Sigmoid colon (tissue), 4 donors: ENCODE measurements around the gene UST.

Experiments used
- EP300 ChIP-seq, 4 donors: sonication (generic); formaldehyde crosslinking; IDR thresholded peaks; one replicate each; pipeline ENCODE4 v1.6.1; 2017; ENCODE audit warnings: antibody characterized with exemption in 4 of 4
- POLR2A ChIP-seq, 2 donors: fragments of 450-650 bp; IDR thresholded peaks; one replicate each; pipeline ENCODE4 v1.6.1; 2016; ENCODE audit warnings: antibody characterized with exemption in 2 of 2, mild to moderate bottlenecking in 2 of 2, moderate library complexity in 2 of 2
- POLR2AphosphoS5 ChIP-seq, 4 donors: sonication (generic); formaldehyde crosslinking; IDR thresholded peaks; one replicate each; pipeline ENCODE4 v1.6.1; 2017; ENCODE audit warnings: antibody characterized with exemption in 4 of 4
- TF ChIP-seq, protein P1 (sequence below), 4 experiments: fragments of 450-650 bp in 3 of 4; fragments of 200-600 bp in 1 of 4; IDR thresholded peaks; one replicate each; pipeline ENCODE4 v1.5.1; 2016 to 2019; ENCODE audit warnings: antibody characterized with exemption in 4 of 4, mild to moderate bottlenecking in 3 of 4, moderate library complexity in 2 of 4

DNA sequence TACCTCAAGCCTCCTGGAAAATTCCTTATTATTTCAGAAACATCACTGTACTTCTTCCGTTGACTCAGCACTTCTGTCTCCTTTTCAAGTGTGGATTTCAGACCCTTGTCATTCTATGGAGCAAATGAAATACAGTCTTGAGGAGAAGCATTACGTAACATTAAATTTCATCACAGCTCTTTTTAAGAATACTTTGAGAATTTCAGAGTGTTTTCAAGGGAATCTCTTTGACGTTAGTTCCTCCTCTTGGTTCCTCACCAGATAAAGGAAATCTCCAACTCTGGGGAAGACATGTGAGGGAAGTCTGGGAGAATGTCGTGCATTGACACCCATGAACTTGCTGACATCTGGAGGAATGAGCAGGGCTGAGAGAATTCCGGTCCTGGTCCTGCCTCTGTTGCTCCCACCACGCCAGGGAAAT is 32.3 kb downstream of the UST start:
- TF ChIP-seq, protein P1, sequence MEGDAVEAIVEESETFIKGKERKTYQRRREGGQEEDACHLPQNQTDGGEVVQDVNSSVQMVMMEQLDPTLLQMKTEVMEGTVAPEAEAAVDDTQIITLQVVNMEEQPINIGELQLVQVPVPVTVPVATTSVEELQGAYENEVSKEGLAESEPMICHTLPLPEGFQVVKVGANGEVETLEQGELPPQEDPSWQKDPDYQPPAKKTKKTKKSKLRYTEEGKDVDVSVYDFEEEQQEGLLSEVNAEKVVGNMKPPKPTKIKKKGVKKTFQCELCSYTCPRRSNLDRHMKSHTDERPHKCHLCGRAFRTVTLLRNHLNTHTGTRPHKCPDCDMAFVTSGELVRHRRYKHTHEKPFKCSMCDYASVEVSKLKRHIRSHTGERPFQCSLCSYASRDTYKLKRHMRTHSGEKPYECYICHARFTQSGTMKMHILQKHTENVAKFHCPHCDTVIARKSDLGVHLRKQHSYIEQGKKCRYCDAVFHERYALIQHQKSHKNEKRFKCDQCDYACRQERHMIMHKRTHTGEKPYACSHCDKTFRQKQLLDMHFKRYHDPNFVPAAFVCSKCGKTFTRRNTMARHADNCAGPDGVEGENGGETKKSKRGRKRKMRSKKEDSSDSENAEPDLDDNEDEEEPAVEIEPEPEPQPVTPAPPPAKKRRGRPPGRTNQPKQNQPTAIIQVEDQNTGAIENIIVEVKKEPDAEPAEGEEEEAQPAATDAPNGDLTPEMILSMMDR (IDR thresholded peaks at IDR 0.05) = no peak
- TF ChIP-seq POLR2A (IDR thresholded peaks at IDR 0.05) = no peak
- no peak for TF ChIP-seq EP300 (IDR thresholded peaks at IDR 0.05)
- TF ChIP-seq POLR2AphosphoS5 (IDR thresholded peaks at IDR 0.05) = no peak
